ENCODE measurements around the gene IL23R.
"Not testable (repeated sequence)": the region's sequence is repeated elsewhere in the genome, so short reads cannot be mapped to it uniquely, and the experiment has no call there.

IL23R gene, protein sequence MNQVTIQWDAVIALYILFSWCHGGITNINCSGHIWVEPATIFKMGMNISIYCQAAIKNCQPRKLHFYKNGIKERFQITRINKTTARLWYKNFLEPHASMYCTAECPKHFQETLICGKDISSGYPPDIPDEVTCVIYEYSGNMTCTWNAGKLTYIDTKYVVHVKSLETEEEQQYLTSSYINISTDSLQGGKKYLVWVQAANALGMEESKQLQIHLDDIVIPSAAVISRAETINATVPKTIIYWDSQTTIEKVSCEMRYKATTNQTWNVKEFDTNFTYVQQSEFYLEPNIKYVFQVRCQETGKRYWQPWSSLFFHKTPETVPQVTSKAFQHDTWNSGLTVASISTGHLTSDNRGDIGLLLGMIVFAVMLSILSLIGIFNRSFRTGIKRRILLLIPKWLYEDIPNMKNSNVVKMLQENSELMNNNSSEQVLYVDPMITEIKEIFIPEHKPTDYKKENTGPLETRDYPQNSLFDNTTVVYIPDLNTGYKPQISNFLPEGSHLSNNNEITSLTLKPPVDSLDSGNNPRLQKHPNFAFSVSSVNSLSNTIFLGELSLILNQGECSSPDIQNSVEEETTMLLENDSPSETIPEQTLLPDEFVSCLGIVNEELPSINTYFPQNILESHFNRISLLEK

DNA sequence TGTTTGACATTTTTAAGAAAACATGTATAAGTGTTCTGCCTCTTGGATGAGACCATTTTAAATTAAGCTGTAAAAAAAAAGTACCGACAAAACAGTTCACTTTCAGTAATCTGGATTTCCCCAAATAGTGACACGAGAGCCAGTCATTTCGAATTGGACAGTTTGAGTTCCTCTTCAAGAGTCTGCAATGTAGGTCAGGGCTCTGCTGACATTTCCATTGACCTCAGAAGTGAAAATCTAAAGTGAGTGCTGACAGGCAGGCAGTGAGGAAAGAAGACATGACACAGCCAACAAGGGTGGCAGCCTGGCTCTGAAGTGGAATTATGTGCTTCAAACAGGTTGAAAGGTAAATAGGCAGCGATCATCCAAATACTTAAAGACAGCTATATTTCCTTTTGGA is at the start of gene IL23R:
TSS of gene IL23R (plus strand) at position 259 of the 400 bp plus-strand sequence. CDS start 1,667 bp downstream, outside the sequence.
- DNase-seq (ENCODE audit: low spot score), result no peak

DNA sequence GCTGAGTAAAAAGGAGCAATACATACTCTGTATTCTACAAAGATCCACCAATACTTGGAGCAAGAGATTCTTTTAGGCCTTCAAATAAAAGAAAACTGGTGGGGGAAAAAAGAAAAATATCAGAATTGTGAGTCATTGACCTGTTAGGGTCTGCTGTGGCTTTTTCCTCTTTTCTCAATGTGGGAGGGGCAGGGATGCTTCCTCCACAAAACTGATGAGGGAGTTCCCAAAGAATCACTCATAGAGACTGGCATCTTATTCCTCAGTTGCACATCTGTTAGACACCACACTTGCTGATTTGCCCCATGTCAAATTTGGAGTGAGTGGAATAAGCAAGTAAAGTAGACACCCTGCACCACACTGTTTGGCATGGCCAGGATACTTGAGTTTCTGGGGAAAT is 48.1 kb upstream of the IL23R start:
- no peak for DNase-seq (ENCODE audit: low spot score)

DNA sequence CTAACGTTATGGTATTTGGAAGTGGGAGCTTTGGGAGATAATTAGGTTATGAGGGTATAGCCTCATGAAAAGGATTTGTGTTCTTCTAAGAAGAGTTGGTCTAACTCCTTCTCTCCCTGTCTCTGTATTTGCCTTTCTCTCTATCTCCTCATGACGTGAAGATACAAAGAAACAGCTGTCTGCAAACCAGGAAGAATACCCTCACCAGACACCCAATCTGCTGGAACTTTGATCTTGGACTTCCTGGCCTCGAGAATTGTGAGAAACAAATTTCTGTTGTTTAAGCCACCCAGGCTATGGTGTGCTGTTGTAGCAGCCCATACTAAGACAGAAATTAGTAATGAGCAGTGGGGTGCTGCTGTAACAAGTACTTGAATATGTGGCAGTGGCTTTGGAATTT is 47.6 kb upstream of the IL23R start:
- no peak for DNase-seq (ENCODE audit: low spot score)

DNA sequence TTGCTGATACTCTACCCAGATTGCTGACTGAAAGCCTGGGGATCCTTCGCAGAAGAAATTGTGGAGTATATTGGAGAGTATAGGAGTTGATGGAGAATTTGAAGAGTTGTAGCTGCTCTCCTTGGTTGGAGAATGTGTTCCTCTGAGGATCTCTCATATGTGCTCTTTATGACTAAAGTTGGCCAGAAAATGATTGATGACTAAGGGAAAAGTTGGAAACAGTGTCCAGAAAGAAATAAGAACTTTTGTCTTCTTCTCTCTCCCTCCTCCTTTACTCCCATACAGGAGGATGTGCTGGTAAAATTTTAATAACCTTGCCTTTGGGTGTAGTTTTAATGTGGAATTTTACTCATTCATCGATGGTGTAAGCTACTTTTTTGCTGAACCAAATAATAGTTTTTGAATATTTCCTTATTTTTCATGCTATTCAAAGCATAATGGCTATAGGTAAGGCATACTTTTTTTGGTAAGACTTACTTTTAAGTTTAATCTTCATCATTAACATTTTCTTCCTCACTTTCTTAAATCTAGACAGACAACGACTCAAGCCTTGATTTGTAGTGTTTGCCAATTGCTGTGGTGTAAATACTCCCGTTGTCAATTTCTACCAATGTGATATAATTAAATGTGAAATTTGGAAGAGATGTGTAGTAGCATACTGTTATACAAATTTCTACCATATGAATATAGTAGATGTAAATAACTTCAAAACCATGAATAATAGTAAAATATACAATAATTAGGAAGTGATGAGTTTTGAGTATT is 45.2 kb upstream of the IL23R start:
- DNase-seq (ENCODE audit: low spot score), result no peak

- no peak for DNase-seq (ENCODE audit: low spot score)
These were observed 41.8 kb upstream of the IL23R start for GRCh38 chr1:67124455-67124854.

GRCh38 chr1:67126111-67126746 is 40.0 kb upstream of the IL23R start:
- DNase-seq (ENCODE audit: low spot score), result peak; percentile 17

- DNase-seq (ENCODE audit: low spot score), result no peak
These were observed 39.3 kb upstream of the IL23R start for GRCh38 chr1:67126974-67127373.

DNA sequence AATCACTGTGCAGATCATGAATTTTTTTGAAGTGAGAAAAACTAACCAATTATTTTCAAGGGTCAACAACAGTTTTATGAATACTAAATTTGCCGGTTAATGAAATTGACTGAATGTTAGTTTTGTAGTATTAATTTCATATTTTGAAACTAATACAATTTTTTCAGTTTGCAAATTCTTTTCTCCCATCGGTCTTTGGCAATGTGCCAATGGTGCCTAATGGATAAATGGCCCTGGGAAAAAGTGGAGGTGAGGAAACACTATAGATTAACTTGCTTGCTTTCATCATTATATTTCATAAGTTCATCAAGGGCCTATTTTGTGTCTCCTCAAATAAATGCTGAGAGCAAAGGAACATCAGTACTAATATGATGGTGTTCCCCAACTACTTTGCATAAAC is 35.6 kb upstream of the IL23R start:
- DNase-seq (ENCODE audit: low spot score), result no peak

DNA sequence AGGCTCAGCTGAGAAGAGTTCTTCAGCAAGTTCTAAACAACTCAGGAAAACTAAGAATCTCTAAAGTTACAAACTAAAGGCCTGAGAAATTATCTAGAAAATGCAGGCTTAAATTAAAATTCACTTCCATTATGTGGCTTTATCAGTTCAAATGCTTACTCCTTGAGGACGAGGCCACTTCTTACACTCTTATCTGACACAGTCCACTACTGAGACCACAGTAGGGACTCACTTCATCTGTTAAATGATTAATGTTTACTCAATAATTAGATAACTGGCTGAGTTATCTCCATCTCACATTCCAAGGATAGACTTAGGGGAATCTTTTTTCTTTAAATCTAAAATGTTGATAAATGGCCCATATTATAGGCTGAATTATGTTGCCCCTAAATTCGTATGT is 33.1 kb upstream of the IL23R start:
- no peak for DNase-seq (ENCODE audit: low spot score)

DNA sequence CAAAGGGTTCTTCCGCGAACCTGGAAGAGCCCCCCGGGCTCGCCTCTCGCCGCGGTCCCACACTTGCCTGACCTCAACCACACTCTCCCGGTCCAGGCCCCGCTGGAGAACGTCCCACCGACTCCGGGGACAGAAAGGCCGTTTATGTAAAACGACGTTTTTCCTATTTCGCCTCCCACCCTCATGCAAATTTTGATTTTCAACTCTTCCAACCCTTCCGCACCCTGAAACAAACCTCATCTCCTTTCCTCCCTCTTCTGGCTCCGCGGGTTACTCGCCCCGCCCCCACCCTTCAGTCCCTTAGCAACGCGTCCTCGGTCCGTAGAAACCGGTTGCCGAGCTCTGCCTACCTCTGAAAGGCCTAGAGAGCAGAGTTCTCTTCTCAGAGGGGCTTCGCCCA is 31.6 kb upstream of the IL23R start, which contains the start of gene C1orf141:
TSS of gene C1orf141 (minus strand) at position 276 of the 400 bp plus-strand sequence. CDS start 7,730 bp downstream, outside the sequence.
- DNase-seq (ENCODE audit: low spot score), result no peak

GRCh38 chr1:67135354-67135753 is 30.9 kb upstream of the IL23R start:
- peak; percentile 10 for DNase-seq (ENCODE audit: low spot score)

DNA sequence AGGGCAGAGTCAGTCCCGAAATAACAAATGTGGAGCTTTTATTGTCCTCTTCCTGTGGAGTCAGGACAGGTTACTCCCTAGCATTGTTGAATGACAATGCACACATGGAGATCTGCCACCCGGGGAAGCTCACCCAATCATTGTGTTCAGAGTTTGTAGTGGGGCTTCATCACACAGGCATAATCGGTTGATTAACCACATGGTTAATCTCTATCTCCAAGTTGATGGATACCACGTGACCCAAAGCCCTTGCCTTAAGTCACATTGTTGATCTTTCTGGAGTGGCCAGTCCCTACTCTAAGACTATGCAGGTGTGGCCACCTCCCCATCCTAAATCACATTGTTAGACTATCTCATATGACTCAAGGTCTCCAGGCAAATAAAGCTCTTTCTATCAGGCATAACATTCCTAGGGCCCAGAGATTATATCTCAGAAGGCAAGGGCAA is 28.9 kb upstream of the IL23R start:
- no peak for DNase-seq (ENCODE audit: low spot score)

DNA sequence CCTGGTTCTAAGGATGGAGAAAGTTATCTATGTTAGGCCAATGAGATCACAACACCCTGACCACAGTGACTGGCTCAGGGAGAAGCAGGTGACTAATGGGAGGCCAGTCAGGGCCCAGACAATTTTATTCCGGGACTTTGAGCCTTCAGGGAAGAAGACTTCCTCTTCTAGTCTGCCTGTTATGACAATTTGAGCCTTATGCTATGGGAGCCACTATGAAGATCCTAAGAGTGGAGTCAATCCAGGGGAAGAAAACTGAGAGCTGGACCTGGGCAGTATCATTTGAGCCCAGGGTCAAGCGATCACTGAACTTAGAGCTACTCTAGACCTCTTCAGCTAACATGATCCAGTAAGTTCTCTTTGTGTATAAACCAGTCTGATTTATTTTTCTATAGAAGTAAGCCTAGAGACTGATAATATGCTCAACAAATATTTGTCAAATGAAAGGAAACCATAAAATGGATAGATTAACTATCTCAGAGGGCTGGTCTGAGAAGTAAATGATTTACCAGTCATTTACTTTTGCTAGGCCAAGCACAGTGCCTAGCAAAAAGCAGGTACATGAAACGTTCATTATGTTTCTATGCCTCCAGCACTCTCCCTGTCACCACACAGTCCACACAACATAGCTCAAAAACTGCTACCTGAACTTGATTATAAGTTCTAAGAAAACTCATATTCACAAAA is 27.3 kb upstream of the IL23R start:
- no peak for DNase-seq (ENCODE audit: low spot score)

DNA sequence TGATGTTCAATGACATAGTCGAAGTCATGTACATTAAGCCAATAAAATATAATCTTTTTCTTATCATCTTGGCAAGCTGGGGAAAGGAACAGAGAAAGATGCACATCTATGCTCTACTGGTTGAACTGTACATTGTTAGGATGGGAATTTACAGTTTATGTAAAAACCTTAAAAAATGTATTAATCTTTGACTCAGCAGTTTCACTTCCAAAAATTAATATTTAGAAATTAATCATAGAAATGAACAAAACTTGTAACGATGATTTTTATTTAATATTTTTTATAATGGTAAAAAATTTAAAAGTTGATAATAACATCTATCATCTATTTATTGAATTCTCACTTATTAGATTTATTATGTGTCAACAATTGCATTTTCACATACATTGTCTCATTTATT is 25.8 kb upstream of the IL23R start:
- no peak for DNase-seq (ENCODE audit: low spot score)

DNA sequence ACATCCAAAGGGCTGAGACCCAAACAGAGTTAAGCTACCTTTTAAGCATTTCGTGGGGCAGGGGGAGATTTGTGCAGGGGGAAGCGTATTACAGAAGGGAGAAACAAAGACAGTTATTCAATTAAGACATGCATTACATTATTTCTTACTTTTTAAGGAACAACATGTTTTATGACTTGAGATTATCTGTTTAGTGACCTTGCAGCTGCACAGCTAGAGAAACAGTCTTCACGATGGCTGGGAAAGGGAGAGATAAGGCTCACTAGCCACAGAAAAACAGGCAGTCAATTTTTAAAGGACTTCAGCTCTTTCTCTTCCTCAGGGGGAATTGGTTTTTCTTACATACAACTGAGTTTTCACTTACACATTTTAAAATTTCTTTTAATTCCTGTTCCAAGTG is 24.4 kb upstream of the IL23R start:
- not testable (repeated sequence) for DNase-seq (ENCODE audit: low spot score)

- DNase-seq (ENCODE audit: low spot score), result no peak
These were observed 23.3 kb upstream of the IL23R start for GRCh38 chr1:67142931-67143330.

GRCh38 chr1:67143966-67144365 is 22.3 kb upstream of the IL23R start:
- DNase-seq (ENCODE audit: low spot score), result no peak

- DNase-seq (ENCODE audit: low spot score), result no peak
These were observed 21.6 kb upstream of the IL23R start for GRCh38 chr1:67144696-67145095.

GRCh38 chr1:67146101-67146500 is 20.2 kb upstream of the IL23R start:
- DNase-seq (ENCODE audit: low spot score), result no peak

DNA sequence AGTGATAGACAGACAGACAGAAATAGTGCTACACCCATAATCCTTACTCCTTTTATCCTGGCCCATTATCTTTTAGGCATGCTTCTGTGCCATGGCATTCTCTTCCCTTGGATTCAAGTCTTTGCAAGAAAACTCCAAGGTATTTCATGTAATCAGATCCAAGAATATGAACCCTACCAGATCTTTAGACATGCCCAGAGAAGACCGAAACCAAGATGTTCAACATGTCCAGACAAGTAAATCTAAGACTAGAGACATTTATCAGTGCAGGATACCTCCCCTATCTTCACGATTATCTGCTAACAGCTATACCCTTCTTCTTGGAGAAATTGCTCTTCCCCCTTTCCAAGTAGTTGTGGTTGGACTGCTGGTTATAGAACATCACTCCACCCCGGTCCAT is 19.7 kb upstream of the IL23R start:
- DNase-seq (ENCODE audit: low spot score), result no peak

- DNase-seq (ENCODE audit: low spot score), result not testable (repeated sequence)
These were observed 18.3 kb upstream of the IL23R start for GRCh38 chr1:67147973-67148372.

All from hepatic stellate cell (primary cell).